Uterus (tissue), 4 donors: ENCODE measurements around the gene OR4S1. TPM values are rescaled to one million over a fixed set of nuclear protein-coding genes. Genes with fewer than 3 reads are reported as not detected.
"Not testable (repeated sequence)": the region's sequence is repeated elsewhere in the genome, so short reads cannot be mapped to it uniquely, and the experiment has no call there.

Experiments
- DNase-seq, 2 donors: peaks; one replicate each; pipeline ENCODE4 v3.0.0-alpha.2; 2019 to 2020
- H3K27ac ChIP-seq, 2 donors: fragments of 200-600 bp; sonication (generic); 1 replicate in 1 of 2; 2 replicates in 1 of 2; pipeline ENCODE4 v1.5.1; 2016 to 2018
- H3K27me3 ChIP-seq, 2 donors: fragments of 200-600 bp; sonication (generic); one replicate each; pipeline ENCODE4 v1.5.1; 2018 to 2019; ENCODE audit warnings: control low read depth in 1 of 2
- H3K36me3 ChIP-seq, 2 donors: fragments of 200-600 bp; sonication (generic); one replicate each; pipeline ENCODE4 v1.5.1; 2019; ENCODE audit warnings: control low read depth in 1 of 2
- H3K4me1 ChIP-seq, 2 donors: fragments of 200-600 bp; sonication (generic); one replicate each; pipeline ENCODE4 v1.5.1; 2018 to 2019; ENCODE audit warnings: control low read depth in 1 of 2
- H3K4me3 ChIP-seq, 2 donors: fragments of 200-600 bp; sonication (generic); 1 replicate in 1 of 2; 2 replicates in 1 of 2; pipeline ENCODE4 v1.5.1; 2018 to 2019; ENCODE audit warnings: mild to moderate bottlenecking in 1 of 2
- H3K9me3 ChIP-seq, 2 donors: fragments of 200-600 bp; sonication (generic); one replicate each; pipeline ENCODE4 v1.5.1; 2019; ENCODE audit warnings: control low read depth in 1 of 2
- CTCF ChIP-seq, 4 experiments: fragments of 200-600 bp in 2 of 4; fragments of 450-650 bp in 2 of 4; sonication (generic) in 2 of 4; IDR thresholded peaks; one replicate each; pipeline ENCODE4 v1.5.1; 2016 to 2019; ENCODE audit warnings: antibody characterized with exemption in 4 of 4, mild to moderate bottlenecking in 2 of 4, moderate library complexity in 1 of 4
- POLR2A ChIP-seq, 2 donors: fragments of 450-650 bp; IDR thresholded peaks; one replicate each; pipeline ENCODE4 v1.6.1; 2016; ENCODE audit warnings: antibody characterized with exemption in 2 of 2, mild to moderate bottlenecking in 1 of 2, moderate library complexity in 1 of 2
- intact Hi-C: fragments of 100-400 bp; cut with DNase I; formaldehyde crosslinking; loops from one replicate; pipeline ENCODE4 v1.15.1; 2023; ENCODE audit warnings: low total_unique reads
- total RNA-seq, 4 donors: library from RNA; depleted of rRNA in 3 of 4; stranded (reverse); fragments of >200 nt in 3 of 4; gene quantifications; one replicate each; pipeline versions ENCODE4 v1.1.0 to v1.2.4, GENCODE V29; 2014 to 2023
- donor health status: DM: yes; HTN: yes; CAD: no.

Gene OR4S1
- total RNA-seq, 4 donors from 2014 or later, result not detected

- Histone ChIP-seq H3K4me3 (no peak overlapping the region), H3K9me3 (no peaks in the 10 kb centered on the region), H3K4me1 (no peaks in the 10 kb centered on the region), H3K27me3 (no peaks in the 10 kb centered on the region), H3K27ac (no peak overlapping the region), H3K36me3 (no peaks in the 10 kb centered on the region)
- intact Hi-C loops, result no loop called here
- no peak for DNase-seq
- TF ChIP-seq POLR2A (IDR thresholded peaks at IDR 0.05) (no peak), CTCF (IDR thresholded peaks at IDR 0.05) (no peak)
These were observed 35.4 kb downstream of the OR4S1 start for GRCh38 chr11:48341466-48341865.

GRCh38 chr11:48342505-48342904, 36.5 kb downstream of the OR4S1 start:
- H3K36me3 ChIP-seq, H3K4me3 ChIP-seq, H3K27me3 ChIP-seq, H3K4me1 ChIP-seq, DNase-seq, H3K9me3 ChIP-seq, intact Hi-C loops, H3K27ac ChIP-seq: not testable (repeated sequence)

GRCh38 chr11:48346286-48346685, 40.3 kb downstream of the OR4S1 start:
- H3K9me3 ChIP-seq, H3K4me1 ChIP-seq, H3K27me3 ChIP-seq, H3K27ac ChIP-seq, intact Hi-C loops, H3K36me3 ChIP-seq, H3K4me3 ChIP-seq, DNase-seq: not testable (repeated sequence)

GRCh38 chr11:48354013-48354412, 48.0 kb downstream of the OR4S1 start:
- Histone ChIP-seq H3K27me3 (no peaks in the 10 kb centered on the region), H3K9me3 (no peaks in the 10 kb centered on the region), H3K27ac (no peak overlapping the region), H3K4me1 (no peaks in the 10 kb centered on the region), H3K4me3 (no peak overlapping the region), H3K36me3 (no peaks in the 10 kb centered on the region)
- no peak for DNase-seq
- TF ChIP-seq CTCF (IDR thresholded peaks at IDR 0.05), result no peak
- TF ChIP-seq POLR2A (IDR thresholded peaks at IDR 0.05), result no peak
- intact Hi-C loops, result no loop called here

- no peak for DNase-seq
These were observed 48.7 kb downstream of the OR4S1 start for GRCh38 chr11:48354677-48355076.

More at GRCh38 chr11:48354677-48355076, 48.7 kb downstream of the OR4S1 start:
- Histone ChIP-seq H3K27ac (no peak overlapping the region), H3K36me3 (no peaks in the 10 kb centered on the region), H3K27me3 (no peaks in the 10 kb centered on the region), H3K9me3 (no peaks in the 10 kb centered on the region), H3K4me3 (no peak overlapping the region), H3K4me1 (no peaks in the 10 kb centered on the region)
- TF ChIP-seq CTCF (IDR thresholded peaks at IDR 0.05) (no peak), POLR2A (IDR thresholded peaks at IDR 0.05) (no peak)
- intact Hi-C loops, result no loop called here

Other genes with a start within 250 kb of the OR4S1 start
- gene OR4B1, start 89.4 kb upstream of the OR4S1 start, total RNA-seq, result not detected
- gene OR4X2, start 61.1 kb upstream of the OR4S1 start, total RNA-seq, result not detected
- gene OR4X1, start 42.4 kb upstream of the OR4S1 start, total RNA-seq, result not detected
- gene OR4C3, start 18.7 kb downstream of the OR4S1 start, total RNA-seq, result not detected
- not detected for gene OR4C5, start 60.2 kb downstream of the OR4S1 start, total RNA-seq
- gene OR4A47, start 182.6 kb downstream of the OR4S1 start, total RNA-seq, result not detected